ENCODE data around the gene TSHZ1. TPM values are rescaled to one million over a fixed set of nuclear protein-coding genes. Genes with fewer than 3 reads are reported as not detected.
A peak's percentile ranks its signal among the peaks of the same experiment; 100 is the strongest.

Gene TSHZ1
- total RNA-seq, 4 donors from 2014 or later = 16.3 to 34.8 (median 29.8) TPM

DNA sequence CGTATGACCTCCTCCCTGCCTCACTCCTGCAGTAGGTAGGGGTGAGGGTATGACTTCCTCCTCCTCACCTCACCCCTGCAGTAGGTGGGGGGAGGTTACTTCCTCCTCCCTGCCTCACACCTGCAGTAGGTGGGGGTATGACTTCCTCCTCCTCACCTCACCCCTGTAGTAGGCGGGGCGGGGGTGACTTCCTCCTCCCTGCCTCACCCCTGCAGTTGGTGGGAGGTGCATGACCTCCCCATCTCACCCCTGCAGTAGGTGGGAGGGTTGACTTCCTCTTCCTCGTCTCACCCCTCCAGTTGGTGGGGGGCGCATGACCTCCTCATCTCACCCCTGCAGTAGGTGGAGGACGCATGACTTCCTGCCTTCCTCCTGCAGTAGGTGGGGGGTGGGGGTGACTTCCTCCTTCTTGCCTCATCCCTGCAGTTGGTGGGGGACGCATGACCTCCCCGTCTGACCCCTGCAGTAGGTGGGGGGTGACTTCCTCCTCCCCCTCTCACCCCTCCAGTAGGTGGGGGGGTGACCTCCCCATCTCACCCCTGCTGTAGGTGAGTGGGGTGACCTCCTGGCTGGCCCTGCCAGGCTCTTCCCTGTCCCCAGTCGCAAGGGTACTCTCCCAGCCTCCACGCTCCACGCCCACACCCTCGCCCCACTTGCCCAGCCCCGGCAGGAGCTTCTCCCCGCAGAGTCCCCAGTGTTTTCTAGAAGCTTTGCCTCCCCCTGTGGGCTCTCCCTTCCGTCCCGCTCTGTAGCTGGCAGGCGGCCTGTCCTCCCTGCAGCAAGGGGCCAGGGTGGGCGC lies 39.3 kb downstream of the TSHZ1 start:
- Histone ChIP-seq H3K27ac (peak overlapping the region in 1 of 4 donors; percentile 79), H3K4me3 (no peak overlapping the region), H3K4me1 (peaks cover 12 to 48% (median 21%) of the 10 kb centered on the region in 4 donors), H3K27me3 (no peaks in the 10 kb centered on the region), H3K36me3 (no peaks in the 10 kb centered on the region), H3K9me3 (no peaks in the 10 kb centered on the region)
- TF ChIP-seq POLR2AphosphoS5 (IDR thresholded peaks at IDR 0.05) (no peak), EP300 (IDR thresholded peaks at IDR 0.05; ENCODE audit: low read depth) (no peak), POLR2A (IDR thresholded peaks at IDR 0.05) (no peak)
- TF ChIP-seq, protein P1, sequence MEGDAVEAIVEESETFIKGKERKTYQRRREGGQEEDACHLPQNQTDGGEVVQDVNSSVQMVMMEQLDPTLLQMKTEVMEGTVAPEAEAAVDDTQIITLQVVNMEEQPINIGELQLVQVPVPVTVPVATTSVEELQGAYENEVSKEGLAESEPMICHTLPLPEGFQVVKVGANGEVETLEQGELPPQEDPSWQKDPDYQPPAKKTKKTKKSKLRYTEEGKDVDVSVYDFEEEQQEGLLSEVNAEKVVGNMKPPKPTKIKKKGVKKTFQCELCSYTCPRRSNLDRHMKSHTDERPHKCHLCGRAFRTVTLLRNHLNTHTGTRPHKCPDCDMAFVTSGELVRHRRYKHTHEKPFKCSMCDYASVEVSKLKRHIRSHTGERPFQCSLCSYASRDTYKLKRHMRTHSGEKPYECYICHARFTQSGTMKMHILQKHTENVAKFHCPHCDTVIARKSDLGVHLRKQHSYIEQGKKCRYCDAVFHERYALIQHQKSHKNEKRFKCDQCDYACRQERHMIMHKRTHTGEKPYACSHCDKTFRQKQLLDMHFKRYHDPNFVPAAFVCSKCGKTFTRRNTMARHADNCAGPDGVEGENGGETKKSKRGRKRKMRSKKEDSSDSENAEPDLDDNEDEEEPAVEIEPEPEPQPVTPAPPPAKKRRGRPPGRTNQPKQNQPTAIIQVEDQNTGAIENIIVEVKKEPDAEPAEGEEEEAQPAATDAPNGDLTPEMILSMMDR (IDR thresholded peaks at IDR 0.05) = no peak
- no peak for DNase-seq
- 68 to 86% methylated on average over 5 to 18 of the region's 18 CpGs for WGBS, 2 donors (ENCODE audit: low coverage in 1 of 2)
- intact Hi-C loops (cut with DNase I; ENCODE audit: low total_unique reads) = loop anchor here (10.0 kb wide), 1 partner anchor 45 kb away; the partner anchor contains the start of gene PTGR3
- in situ Hi-C loops (cut with MboI; ENCODE audit: low pct_ligation_motif_present in 1 of 4, low pct_unique_long_range_greater_than_20kb in 1 of 4, low sequenced_read_pairs in 3 of 4) = no loop called here

GRCh38 chr18:75250471-75250821 lies 39.8 kb downstream of the TSHZ1 start:
- TF ChIP-seq POLR2AphosphoS5 (IDR thresholded peaks at IDR 0.05) = no peak
- TF ChIP-seq EP300 (IDR thresholded peaks at IDR 0.05; ENCODE audit: low read depth) = no peak
- TF ChIP-seq POLR2A (IDR thresholded peaks at IDR 0.05) = no peak
- TF ChIP-seq, protein P1 (IDR thresholded peaks at IDR 0.05) = no peak
- 95% methylated on average over 19 of the region's 20 CpGs; no CpG with 5 or more reads in 1 of the 2 donors for WGBS, 2 donors (ENCODE audit: low coverage in 1 of 2)
- in situ Hi-C loops (cut with MboI; ENCODE audit: low pct_ligation_motif_present in 1 of 4, low pct_unique_long_range_greater_than_20kb in 1 of 4, low sequenced_read_pairs in 3 of 4) (no loop called here), intact Hi-C loops (cut with DNase I; ENCODE audit: low total_unique reads) (loop anchor here (10.0 kb wide), 1 partner anchor 46 kb away; the partner anchor contains the start of gene PTGR3)
- Histone ChIP-seq H3K27ac (no peak overlapping the region), H3K4me1 (peaks cover 12 to 48% (median 21%) of the 10 kb centered on the region in 4 donors), H3K27me3 (no peaks in the 10 kb centered on the region), H3K9me3 (no peaks in the 10 kb centered on the region), H3K36me3 (no peaks in the 10 kb centered on the region), H3K4me3 (no peak overlapping the region)
- no peak for DNase-seq

- no peaks in the 10 kb centered on the region for H3K27me3 ChIP-seq
- no peaks in the 10 kb centered on the region for H3K36me3 ChIP-seq
- H3K27ac ChIP-seq = no peak overlapping the region
- no peak overlapping the region for H3K4me3 ChIP-seq
- DNase-seq = no peak
- WGBS, 2 donors (ENCODE audit: low coverage in 1 of 2) = 78 to 82% methylated on average over 4 to 5 of the region's 5 CpGs
- H3K4me1 ChIP-seq = peaks cover 11 to 46% (median 21%) of the 10 kb centered on the region in 4 donors
- in situ Hi-C loops (cut with MboI; ENCODE audit: low pct_ligation_motif_present in 1 of 4, low pct_unique_long_range_greater_than_20kb in 1 of 4, low sequenced_read_pairs in 3 of 4) = no loop called here
- intact Hi-C loops (cut with DNase I; ENCODE audit: low total_unique reads) = loop anchor here (10.0 kb wide), 1 partner anchor 47 kb away; the partner anchor contains the start of gene PTGR3
- no peaks in the 10 kb centered on the region for H3K9me3 ChIP-seq
- no peak for TF ChIP-seq POLR2A (IDR thresholded peaks at IDR 0.05)
- no peak for TF ChIP-seq POLR2AphosphoS5 (IDR thresholded peaks at IDR 0.05)
- TF ChIP-seq, protein P1 (IDR thresholded peaks at IDR 0.05) = no peak
- no peak for TF ChIP-seq EP300 (IDR thresholded peaks at IDR 0.05; ENCODE audit: low read depth)
Observed at GRCh38 chr18:75251466-75251865, 40.9 kb downstream of the TSHZ1 start.

GRCh38 chr18:75252136-75252535 lies 41.5 kb downstream of the TSHZ1 start:
- H3K27ac ChIP-seq = no peak overlapping the region
- intact Hi-C loops (cut with DNase I; ENCODE audit: low total_unique reads) (loop anchor here (10.0 kb wide), 1 partner anchor 47 kb away; the partner anchor contains the start of gene PTGR3), in situ Hi-C loops (cut with MboI; ENCODE audit: low pct_ligation_motif_present in 1 of 4, low pct_unique_long_range_greater_than_20kb in 1 of 4, low sequenced_read_pairs in 3 of 4) (no loop called here)
- 72 to 100% methylated on average over 1 to 2 of the region's 2 CpGs for WGBS, 2 donors (ENCODE audit: low coverage in 1 of 2)
- H3K9me3 ChIP-seq = no peaks in the 10 kb centered on the region
- TF ChIP-seq, protein P1 (IDR thresholded peaks at IDR 0.05) = no peak
- TF ChIP-seq EP300 (IDR thresholded peaks at IDR 0.05; ENCODE audit: low read depth) (no peak), POLR2AphosphoS5 (IDR thresholded peaks at IDR 0.05) (no peak), POLR2A (IDR thresholded peaks at IDR 0.05) (no peak)
- peaks cover 8 to 41% (median 16%) of the 10 kb centered on the region in 4 donors for H3K4me1 ChIP-seq
- no peak overlapping the region for H3K4me3 ChIP-seq
- no peaks in the 10 kb centered on the region for H3K36me3 ChIP-seq
- DNase-seq = no peak
- no peaks in the 10 kb centered on the region for H3K27me3 ChIP-seq
